HG03457 (cell line): ENCODE results near the gene HYAL2.
A peak's percentile ranks its signal among the peaks of the same experiment; 100 is the strongest.

ENCODE experiments used
- ATAC-seq: cut with Tn5 transposase; IDR thresholded peaks from one replicate; pipeline ENCODE4 v1.9.1; 2021; ENCODE audit warnings: moderate number of reproducible peaks; ENCODE audit not compliant: unreplicated experiment

The HYAL2 gene

DNA sequence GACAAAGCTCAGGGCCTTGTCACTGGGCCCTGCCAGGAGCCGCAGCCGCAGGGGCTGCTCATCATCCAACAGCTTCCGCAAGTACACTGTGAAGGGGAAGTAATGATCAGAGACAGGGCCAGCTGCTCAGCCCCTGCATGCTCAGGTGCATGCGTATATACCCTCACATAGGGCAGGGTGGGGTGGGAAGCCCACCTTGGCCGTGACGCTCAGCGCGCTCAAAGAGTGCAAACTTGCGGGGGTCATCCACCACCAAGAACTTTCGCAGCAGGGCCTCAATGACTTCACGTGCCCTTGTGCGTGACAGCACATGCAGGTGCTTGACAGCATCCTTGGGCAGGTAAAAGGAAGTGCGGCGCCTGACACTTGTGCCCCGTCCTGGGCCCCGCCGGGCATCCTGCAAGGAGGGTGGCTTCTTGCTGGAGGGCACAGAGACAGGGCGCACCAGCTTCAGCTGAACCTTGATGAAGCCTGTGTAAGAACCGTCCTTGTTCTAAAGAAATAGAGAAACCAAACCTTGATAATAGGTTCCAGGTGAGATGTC lies 8.9 kb upstream of the HYAL2 start:
- ATAC-seq: no peak

DNA sequence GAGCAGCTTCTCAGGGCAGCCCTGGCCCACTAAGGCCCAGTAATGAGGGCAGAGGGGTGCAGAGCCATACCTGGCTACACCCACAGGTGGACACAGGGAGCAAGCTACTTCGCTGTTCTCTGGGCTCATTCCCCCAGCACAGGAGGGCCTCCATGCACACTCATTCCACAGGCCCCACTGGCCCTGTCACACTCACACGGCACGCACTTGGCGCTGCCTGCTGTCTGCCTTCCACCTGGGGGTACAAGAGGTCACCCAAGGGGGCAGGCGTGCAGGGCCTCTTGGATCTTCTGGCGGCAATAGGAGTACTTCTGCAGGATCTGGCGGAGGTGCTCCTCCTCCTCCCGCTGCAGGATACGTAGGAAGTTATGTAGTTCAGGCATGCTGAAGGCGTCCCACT lies 7.8 kb upstream of the HYAL2 start:
- no peak for ATAC-seq

DNA sequence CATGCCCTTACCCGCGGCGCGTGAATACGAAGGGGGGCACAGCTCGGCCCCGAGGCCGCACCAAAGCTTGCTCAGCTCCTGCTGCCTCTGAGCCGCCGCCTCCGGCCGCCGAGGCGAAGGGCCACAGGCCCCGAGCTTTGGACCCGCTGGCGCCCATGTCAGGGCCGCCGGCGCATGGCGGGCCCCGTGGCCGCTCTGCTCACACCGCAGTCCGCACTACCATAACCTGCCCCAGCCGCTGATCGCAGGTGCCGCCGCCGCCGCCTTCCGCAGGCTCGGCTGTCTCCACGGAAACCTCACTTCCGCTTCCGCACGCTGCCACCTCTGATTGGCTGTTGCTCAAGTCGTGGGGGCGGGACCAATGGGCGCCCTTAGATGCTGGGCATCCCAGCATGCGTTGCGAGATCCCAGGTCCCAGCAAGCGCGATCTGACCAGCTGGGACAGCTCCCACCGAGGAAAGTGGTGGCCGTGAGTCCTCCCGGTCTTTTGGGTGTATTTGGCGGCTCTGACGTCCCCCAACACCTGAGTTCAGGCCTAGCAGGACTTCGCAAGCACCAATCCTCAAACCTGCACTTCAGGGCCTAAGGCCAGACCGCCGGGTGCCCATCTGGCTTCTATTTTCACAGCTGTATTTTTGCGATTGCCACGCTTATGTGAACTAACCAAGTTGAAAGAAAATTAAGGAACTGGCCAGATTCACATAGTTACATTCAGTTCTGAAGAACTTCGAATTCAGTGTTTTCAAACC lies 5.6 kb upstream of the HYAL2 start, which contains the start of gene TUSC2:
Gene TUSC2 (minus strand): TSS at position 281 of the 749 bp plus-strand sequence. CDS start 124 bp downstream, at position 157.
- ATAC-seq: peak; percentile 64

DNA sequence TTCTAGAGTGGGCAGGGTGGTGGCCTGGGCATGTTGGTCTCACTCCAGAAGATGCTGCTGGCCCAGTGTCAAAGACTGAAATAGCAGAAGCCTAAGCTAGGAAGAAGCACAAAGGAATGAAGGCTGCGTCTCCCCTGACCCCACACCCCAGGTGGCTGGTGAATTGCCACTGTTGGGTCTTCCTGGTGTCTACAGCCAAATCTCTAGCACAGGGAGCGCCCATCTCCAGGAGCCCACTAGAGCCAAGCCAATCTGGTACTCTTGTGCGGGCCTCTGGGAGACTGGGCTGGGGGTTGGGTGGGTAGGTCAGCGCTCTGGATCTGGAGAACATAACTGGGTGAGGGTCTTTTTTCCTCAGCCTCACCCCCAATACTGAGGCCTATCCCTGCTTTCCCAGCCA lies 4.6 kb upstream of the HYAL2 start:
- no peak for ATAC-seq

DNA sequence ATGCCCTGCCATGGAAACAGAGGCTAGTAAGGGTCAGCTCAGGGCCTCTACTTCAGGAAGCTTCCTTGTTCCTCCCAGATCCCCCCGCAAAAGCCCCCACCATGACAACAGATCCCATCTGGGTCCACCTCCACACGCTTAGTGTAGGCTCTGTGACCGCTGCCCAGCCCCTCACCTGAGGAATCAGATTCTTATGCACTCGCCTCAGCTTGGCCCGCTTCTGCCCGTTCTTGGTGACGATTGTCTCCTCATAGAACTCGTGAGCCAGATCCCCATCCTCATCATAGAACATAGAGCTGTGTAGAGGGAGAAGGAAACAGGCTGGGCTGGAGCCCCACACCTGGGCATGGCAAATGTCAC lies 3.6 kb upstream of the HYAL2 start:
- ATAC-seq: no peak

DNA sequence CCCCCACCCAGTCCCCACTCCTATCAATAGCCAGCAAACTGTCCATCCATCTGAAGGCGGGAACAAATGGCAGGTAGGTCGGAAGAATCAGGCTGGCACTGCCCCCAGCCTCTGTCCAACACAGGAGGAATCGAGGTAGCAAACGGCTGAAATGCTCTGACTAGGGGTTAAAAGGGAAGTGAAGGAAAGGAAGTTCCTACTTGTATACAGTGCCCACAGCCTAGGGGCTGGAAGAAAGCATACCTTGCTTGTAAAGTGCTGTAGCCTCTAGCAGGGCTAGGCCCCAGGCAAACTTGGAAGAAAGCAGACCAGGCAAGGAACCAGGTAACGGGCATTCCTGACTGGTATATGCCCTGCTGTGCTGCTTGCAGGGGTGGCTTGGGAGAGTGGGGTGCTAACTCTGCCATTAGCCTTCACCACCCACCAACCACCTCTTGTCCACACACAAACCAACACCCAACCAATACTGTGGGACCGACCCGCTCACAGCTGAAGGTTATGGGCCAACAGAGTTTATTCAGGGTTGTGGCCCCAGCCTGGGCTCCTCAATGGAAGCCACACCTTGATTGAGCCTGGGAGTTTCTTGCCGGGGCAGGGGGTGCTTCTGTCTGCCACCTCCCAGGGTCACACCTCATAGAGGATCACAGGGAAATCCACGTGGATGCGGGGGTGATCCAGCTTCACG lies 3.1 kb upstream of the HYAL2 start:
- ATAC-seq: no peak

DNA sequence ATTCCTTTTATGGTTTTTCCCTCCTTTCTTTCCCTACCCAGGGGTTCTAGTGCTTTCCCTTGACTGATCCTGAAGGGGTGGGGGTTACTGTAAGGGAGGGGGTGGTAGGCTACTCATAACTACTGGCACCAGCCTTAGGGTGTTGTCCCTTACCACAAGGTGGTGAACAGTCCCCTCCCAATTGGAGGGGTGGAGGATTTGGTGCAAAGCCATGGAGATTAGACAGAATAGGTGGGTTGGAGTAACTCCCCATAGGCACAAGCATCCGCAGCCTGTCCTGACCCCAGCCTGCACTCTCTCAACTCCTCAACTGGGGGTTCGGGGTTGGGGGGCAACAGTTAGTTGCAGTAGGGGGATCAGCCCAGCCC lies 2.6 kb upstream of the HYAL2 start:
- no peak for ATAC-seq

DNA sequence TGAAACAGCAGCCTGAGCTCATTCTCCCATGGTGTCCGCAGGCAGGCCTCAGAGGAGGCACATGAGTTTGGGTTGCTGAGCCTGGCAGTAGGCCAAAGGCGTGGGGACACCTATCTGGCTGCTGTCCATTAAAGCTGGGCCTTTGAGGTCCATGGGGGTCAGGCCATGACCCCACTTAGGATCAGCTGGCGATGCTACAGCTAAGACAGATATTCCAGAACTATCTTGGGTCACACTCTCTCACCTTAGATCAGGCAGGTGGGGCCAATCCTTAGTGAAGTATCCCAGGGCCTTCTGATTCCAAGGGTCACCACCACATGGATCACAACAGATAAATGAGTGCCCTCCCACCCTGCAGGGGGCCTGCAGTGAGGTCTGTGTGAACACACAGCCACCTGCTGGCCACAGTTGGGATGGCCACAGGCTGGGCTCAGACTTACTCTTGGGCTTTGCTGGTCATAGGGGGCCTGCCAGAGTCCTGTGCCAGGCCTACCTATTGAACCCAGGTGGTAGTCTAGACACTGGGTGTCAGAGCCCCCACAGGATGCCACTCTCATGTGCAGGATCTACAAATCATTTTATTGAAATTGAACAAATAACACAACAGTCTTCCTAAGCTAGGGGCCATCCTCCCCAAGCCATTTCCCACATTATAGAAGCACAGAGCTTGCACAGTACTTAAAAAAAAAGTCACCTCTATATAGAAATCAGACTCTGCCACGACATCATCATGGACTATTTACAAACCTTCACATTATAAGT lies 2.0 kb upstream of the HYAL2 start:
- no peak for ATAC-seq

DNA sequence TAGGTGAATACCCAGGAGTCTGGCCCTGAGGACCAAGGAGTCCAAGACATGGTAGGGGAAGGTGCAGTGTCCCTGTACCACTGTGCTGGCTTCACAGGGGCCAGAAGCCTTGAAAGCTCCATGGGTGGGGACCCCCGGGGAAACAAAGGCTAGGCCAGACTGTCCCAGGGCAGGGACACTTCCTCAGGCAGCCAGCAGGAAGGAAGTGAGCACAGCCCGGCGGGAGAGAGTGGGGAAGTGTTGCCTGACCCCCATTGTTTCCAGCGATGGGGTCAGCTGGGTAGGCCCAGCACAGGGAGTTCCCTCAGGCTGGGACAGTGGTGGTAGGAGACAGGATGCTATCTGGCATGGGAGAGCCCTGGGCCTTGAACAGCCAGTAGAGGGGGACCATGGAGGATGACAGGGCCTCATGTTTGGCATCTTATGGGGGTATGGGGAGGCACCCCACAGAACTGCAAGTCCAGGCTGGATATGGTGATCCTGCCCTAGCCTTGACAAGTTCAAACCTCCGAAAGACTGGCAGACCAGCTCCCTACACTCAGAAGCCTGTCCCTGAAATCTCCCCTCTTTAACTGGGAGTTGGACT lies 1.2 kb upstream of the HYAL2 start:
- no peak for ATAC-seq

DNA sequence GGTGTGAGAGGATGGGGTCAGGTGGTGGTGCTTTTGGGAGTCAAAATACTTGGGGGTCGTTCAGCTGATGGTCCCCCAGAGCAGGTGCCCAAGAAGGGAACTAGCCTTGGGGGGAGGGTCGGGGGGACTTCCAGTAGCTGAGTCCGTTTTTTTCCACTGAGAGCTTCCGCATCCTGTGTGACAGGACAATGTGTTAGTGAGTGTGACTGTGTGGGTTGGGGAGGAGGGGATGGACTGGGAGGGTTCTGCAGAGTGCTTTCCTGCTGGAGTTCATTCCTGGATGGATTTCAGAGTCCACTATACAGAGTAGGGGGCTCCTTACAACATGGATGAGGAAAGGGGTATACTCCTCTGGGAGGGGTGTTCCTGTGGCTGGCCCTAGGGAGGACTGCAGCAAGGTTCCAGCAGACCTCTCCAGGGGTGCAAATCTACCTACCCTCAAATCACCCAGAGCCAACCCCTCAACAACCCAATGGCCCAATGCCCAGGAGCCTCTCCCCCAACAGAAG lies 601 bp upstream of the HYAL2 start:
- no peak for ATAC-seq

DNA sequence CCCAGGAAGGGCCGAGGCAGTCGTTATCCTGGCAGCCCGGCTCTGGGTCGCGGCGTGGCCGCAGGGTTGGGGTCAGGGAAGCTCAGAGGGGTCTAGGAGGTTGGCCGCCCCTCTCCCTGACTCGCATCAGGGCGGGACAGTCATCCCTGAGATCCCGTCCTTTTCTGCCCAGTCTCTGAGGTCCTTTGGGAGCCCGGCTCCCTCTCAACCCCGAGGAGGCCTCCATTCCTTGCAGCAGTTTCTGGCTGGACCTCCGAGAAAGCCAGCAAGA lies 495 bp downstream of the HYAL2 start:
- no peak for ATAC-seq

DNA sequence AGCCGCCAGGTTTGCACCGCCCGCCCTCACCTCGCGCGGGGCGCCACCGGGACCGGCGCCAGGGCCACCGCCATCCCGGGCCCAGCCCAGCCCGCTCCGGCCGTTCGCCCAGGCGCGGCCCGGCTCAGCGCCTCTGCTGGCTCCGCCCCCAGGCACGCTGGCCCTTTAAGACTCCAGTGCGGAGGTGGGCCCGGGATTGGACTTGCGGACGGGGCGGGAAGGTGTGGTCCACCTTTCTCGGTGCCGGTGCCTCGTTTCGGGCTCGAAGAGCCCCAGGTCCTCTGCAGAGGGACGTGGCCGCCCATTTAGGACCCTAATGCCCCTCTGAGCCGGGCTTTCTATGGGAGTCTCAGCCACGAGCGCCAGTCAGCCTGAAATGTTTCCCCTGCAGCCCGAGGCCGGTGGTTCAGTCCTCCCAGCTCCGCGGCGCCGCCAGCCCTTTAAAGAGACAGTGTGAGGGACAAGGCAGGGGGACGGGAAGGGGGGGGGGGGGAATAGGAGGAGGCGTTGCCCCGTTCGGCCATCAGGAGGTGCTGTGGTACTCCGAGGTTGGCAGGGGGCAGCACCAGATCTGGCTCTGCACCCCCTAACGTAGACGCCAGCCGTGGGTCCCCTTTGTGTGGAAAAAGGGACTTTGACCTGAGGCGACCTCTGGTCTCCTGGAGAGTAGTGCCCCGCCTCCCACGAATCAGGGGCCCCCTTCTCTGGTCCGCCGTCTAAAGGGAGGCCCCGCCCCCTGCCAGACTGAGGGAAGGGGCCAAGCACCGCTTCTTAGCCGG lies 1.0 kb downstream of the HYAL2 start:
- peak; percentile 47 for ATAC-seq

DNA sequence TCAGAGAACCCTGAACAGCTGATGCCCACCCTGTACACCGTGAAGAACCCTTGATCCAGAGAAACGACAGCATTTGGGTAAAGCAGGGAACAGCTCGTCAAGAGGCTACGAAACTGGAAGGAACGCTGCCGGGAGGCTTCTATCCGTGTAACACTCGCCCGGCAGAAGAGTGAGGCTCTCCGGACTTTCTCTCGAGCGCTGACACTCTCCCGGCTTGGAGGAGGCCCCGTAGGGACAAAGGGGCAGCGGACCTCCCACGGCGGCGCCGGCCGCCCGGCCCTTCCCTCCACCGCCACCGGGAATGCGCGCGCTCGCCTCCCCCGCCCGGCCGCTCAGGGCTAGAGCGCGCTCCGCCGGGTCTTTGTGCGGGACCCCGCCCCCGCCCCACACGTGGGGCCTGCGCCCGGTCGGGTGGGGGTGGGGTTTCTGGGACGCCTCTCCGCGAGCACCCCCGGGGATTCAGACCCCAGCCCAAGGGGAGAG lies 1.7 kb downstream of the HYAL2 start:
- peak; percentile 24 for ATAC-seq

DNA sequence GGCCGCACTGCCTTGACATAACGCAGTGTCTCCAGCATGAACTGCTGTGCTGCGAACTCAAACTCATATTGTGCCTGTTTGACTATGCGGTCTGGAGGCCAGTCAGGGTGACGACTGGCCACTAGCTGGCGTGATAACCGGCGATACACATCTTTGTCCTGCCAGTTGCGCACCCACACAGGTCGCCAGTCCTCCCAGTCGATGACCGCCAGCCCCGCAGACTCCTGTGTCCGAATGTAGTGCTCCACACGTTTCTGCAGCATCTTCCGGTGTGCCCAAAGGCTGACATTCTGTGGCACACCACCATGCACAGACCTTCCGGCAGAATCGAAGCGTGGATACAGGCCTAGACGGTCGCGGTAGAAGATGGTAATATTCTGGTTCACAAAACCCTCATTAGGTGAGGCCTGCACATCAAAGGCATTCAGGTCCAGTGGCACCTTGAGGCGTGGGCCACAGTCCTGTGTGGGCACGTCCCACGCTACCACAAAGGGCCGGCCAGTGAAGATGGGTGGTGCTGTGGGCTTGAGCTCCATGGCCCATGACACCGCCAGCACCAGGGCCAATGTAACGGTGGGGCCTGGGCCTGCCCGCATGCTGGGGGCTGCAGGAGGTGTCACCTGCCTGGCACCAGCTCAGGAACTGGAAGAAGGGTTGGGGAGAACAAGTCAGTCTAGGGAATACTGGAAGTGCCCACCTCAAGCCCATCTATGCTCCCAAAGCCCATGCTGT lies 2.5 kb downstream of the HYAL2 start:
- no peak for ATAC-seq

DNA sequence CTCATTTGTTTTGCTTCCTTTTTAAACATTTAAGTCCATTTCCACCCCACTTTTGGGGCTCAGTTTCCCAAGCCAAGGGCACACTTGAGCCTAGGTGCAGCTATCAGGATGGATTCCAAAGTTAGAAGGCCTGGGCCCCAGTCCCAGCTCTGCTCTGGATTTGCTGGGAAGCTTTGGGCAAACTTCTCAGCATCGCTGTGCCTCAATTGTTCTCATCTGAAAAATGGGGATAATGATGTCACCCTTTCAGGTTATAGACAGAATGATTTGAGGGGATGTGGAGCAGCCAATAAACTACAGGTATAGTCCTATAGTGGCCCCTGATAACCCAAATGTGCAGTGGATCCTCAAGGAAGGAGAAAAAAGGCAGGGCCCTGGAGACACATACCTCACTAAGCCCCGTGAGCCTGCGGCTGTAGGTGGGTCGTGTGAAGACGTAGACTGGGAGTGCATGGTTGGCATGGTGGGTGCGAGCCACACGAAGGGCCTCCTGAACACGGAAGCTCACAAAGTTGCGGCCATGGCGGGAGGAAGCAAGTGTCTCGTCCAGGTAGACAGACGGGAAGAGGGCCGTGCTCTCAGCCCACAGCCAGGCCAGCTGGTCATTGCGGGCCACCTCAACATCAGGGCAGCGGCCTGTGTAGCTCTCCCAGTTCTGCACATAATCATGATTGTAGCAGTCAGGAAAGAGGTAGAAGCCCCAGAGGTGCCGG lies 3.2 kb downstream of the HYAL2 start:
- ATAC-seq: no peak

DNA sequence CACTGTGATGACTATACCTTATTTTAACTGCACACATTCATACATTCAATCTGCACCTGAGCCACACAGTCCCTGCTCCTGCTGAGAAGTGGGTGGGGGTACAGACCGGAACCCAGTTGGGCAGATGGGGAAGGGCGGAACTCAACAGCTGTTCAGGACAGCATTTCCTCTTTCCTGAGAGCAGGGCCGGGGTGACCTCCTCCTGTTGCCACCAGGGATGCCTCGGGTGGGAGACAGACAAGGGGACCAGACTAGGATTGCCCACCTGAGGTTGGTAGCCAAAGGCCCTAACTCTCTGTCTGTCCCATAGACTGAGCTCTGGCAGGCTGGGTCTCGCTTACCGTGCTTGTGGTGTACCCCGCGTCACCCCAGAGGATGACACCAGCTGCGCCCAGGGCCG lies 3.9 kb downstream of the HYAL2 start:
- no peak for ATAC-seq

DNA sequence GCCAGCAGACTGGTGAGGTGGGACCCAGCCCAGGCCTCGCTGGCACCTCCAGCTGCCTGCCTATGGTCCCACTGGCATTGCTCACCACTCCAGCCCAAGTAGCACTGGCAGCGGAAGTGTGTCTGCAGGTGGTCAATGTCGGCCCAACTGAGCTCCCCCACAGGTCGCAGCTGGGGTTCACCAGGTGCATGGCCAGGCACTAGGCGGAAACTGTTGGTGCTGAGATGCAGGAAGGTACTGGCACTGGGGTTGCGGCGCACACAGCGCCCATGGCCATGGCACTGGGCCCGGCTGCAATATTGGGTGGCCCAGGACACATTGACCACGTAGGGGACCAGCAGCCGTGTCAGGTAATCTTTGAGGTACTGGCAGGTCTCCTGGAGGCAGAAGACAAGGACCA lies 4.4 kb downstream of the HYAL2 start:
- ATAC-seq: no peak

DNA sequence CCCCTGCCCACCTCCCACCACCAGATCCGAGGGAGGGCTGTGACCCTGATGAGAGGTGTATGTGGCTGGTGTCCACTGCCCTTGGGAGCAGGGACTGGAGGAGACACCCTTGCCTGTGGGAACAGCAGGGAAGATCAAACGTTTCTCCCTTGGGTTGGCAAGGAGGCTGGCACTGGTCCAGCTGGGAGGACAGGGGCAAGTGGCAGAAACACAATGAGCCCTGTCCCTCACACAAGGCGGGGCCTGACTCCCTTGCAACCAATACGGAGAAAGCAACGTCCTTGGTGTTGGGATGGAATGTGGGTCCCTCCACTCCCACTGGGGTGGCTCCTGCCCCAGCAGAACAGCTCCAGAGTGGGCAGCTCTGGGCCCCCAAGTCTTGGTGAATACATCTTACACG lies 5.2 kb downstream of the HYAL2 start:
- ATAC-seq: no peak

DNA sequence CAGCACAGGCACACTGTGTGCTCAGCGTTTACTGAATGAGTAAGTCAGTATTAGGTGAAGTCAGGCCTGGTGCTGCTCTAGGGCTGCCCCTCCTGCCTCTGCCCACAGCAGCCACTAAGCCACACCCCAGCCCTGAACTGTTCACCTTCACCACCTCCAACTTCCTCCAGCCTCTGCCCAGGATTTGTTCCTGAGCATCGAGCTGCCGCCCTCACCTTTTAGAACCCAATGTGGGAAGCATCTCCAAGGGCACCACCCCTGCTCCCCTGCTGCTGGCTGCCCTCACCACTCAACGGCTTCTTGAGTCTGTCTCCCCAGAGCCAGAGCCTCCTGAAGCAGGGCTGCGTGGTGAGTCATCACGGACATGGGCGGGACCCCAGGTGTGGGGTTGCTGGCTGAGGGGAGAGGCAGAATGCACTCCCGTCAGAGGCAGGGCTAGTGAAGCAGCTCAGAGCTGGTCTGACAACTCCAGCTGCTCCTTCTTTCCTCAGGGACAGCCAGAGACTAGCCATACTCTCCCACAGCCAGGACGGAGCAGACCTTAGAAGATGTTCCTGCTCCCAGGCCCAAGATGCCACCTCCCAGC lies 5.8 kb downstream of the HYAL2 start:
- no peak for ATAC-seq
